ENCODE data around the gene GNAZ.

GNAZ gene

DNA sequence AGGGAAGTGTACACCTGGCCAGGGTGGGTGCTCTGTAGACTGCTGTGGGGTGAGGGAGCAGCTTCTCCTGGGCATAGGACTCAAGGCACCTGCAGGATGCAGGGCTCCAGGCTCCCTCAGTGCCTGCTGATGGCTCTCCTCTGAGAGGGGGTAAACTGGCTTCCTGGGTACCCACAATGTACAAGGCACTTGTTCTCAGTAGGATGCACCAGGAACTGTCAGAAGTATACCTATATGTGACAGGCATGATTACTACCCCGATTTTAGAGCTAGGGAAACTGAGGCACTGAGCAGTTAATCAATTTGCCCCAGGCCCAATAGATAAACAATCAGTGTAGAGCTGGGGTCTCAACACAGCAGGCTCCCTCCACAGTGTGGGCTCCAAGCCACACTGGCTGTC lies 31.4 kb upstream of the GNAZ start:
- H2BK120ac ChIP-seq (ENCODE audit: low read depth, low read length), result no peak overlapping the region
- no peak overlapping the region for H3K9ac ChIP-seq (ENCODE audit: low read depth, low read length, poor library complexity)
- H3K79me1 ChIP-seq (ENCODE audit: low read depth, low read length), result no peaks in the 10 kb centered on the region
- no peak overlapping the region for H2AFZ ChIP-seq (ENCODE audit: low read length)
- H2BK15ac ChIP-seq (ENCODE audit: low read length), result no peak overlapping the region
- H4K91ac ChIP-seq (ENCODE audit: low read depth, low read length, poor library complexity), result no peak overlapping the region
- no peaks in the 10 kb centered on the region for H3K36me3 ChIP-seq (replicated peaks in 1 of 2; ENCODE audit: control insufficient read depth in 2 of 2, insufficient read depth in 2 of 2, low read length in 2 of 2)
- H3K23ac ChIP-seq (ENCODE audit: low read depth, low read length, poor library complexity), result no peak overlapping the region
- H2BK12ac ChIP-seq (ENCODE audit: low read length), result no peak overlapping the region
- no peak overlapping the region for H3K27ac ChIP-seq (replicated peaks; ENCODE audit: low read length)
- no peak overlapping the region for H2AK5ac ChIP-seq (ENCODE audit: low read depth, low read length)
- DNase-seq (ENCODE audit: low spot score), result no peak
- WGBS, 2 donors (ENCODE audit: extremely low coverage in 2 of 2, insufficient read length in 2 of 2, insufficient replicate concordance in 1 of 2), result no CpG with 5 or more reads among the region's 1 CpG
- no peak overlapping the region for H3K18ac ChIP-seq (ENCODE audit: low read length)
- H3K4me3 ChIP-seq (ENCODE audit: low read length in 2 of 2), result no peak overlapping the region
- H3K27me3 ChIP-seq (ENCODE audit: control insufficient read depth in 3 of 3, insufficient read depth in 3 of 3, low read depth in 1 of 3, low read length in 3 of 3), result no peaks in the 10 kb centered on the region
- no peak overlapping the region for H4K8ac ChIP-seq (ENCODE audit: low read depth, low read length)
- H3K4me1 ChIP-seq (ENCODE audit: control insufficient read depth in 2 of 2, insufficient read depth in 1 of 2, low read depth in 1 of 2, low read length in 2 of 2), result peaks cover 0 to 2% of the 10 kb centered on the region in 2 donors
- no peak overlapping the region for H3K4me2 ChIP-seq (ENCODE audit: insufficient read depth, low read length, poor library complexity, severe bottlenecking)
- no peak overlapping the region for H3K14ac ChIP-seq (ENCODE audit: low read length)
- no peak overlapping the region for H2BK5ac ChIP-seq (ENCODE audit: low read length)
- no peak overlapping the region for H3K4ac ChIP-seq (ENCODE audit: low read length)
- H3K9me3 ChIP-seq (replicated peaks in 1 of 2; ENCODE audit: control insufficient read depth in 2 of 2, insufficient read depth in 1 of 2, low read depth in 1 of 2, low read length in 2 of 2), result no peaks in the 10 kb centered on the region

DNA sequence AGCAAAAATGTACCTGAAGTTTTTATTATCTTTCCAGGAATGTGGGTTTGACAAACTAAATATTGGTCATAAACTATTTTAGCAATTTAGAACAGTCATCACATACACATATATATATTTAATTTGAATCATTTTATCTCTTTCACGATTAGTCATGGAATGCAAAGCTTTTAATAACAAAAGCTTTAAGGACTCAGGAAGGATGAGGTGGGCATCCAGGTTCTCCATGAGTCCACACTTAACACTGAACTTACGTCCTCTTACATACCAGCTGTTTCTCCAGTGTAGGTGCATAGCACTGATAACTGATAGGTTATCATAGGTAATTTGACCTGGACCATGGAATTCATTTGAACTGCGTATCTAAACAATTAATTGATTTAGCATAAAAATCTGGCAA lies 28.1 kb upstream of the GNAZ start:
- Histone ChIP-seq H3K23ac (ENCODE audit: low read depth, low read length, poor library complexity) (no peak overlapping the region), H2BK5ac (ENCODE audit: low read length) (no peak overlapping the region), H3K9me3 (replicated peaks in 1 of 2; ENCODE audit: control insufficient read depth in 2 of 2, insufficient read depth in 1 of 2, low read depth in 1 of 2, low read length in 2 of 2) (peaks cover 0 to 7% of the 10 kb centered on the region in 2 donors), H3K9ac (ENCODE audit: low read depth, low read length, poor library complexity) (no peak overlapping the region), H4K8ac (ENCODE audit: low read depth, low read length) (no peak overlapping the region), H3K18ac (ENCODE audit: low read length) (no peak overlapping the region), H3K14ac (ENCODE audit: low read length) (no peak overlapping the region), H3K4me3 (ENCODE audit: low read length in 2 of 2) (no peak overlapping the region), H2AK5ac (ENCODE audit: low read depth, low read length) (no peak overlapping the region), H3K4me2 (ENCODE audit: insufficient read depth, low read length, poor library complexity, severe bottlenecking) (no peak overlapping the region), H2BK12ac (ENCODE audit: low read length) (no peak overlapping the region), H2AFZ (ENCODE audit: low read length) (no peak overlapping the region), H3K27me3 (ENCODE audit: control insufficient read depth in 3 of 3, insufficient read depth in 3 of 3, low read depth in 1 of 3, low read length in 3 of 3) (no peaks in the 10 kb centered on the region), H3K27ac (replicated peaks; ENCODE audit: low read length) (no peak overlapping the region), H4K91ac (ENCODE audit: low read depth, low read length, poor library complexity) (no peak overlapping the region), H3K4me1 (ENCODE audit: control insufficient read depth in 2 of 2, insufficient read depth in 1 of 2, low read depth in 1 of 2, low read length in 2 of 2) (peaks cover 0 to 2% of the 10 kb centered on the region in 2 donors), H3K4ac (ENCODE audit: low read length) (no peak overlapping the region), H3K79me1 (ENCODE audit: low read depth, low read length) (no peaks in the 10 kb centered on the region), H2BK120ac (ENCODE audit: low read depth, low read length) (no peak overlapping the region), H3K36me3 (replicated peaks in 1 of 2; ENCODE audit: control insufficient read depth in 2 of 2, insufficient read depth in 2 of 2, low read length in 2 of 2) (no peaks in the 10 kb centered on the region), H2BK15ac (ENCODE audit: low read length) (no peak overlapping the region)
- no CpG with 5 or more reads among the region's 3 CpGs for WGBS, 2 donors (ENCODE audit: extremely low coverage in 2 of 2, insufficient read length in 2 of 2, insufficient replicate concordance in 1 of 2)
- DNase-seq (ENCODE audit: low spot score), result no peak

GRCh38 chr22:23044570-23044969 lies 25.7 kb upstream of the GNAZ start:
- Histone ChIP-seq H4K91ac (ENCODE audit: low read depth, low read length, poor library complexity) (no peak overlapping the region), H3K18ac (ENCODE audit: low read length) (no peak overlapping the region), H3K14ac (ENCODE audit: low read length) (no peak overlapping the region), H2BK15ac (ENCODE audit: low read length) (no peak overlapping the region), H3K36me3 (replicated peaks in 1 of 2; ENCODE audit: control insufficient read depth in 2 of 2, insufficient read depth in 2 of 2, low read length in 2 of 2) (no peaks in the 10 kb centered on the region), H2AFZ (ENCODE audit: low read length) (no peak overlapping the region), H3K27ac (replicated peaks; ENCODE audit: low read length) (no peak overlapping the region), H3K4ac (ENCODE audit: low read length) (no peak overlapping the region), H2BK12ac (ENCODE audit: low read length) (no peak overlapping the region), H2AK5ac (ENCODE audit: low read depth, low read length) (no peak overlapping the region), H3K27me3 (ENCODE audit: control insufficient read depth in 3 of 3, insufficient read depth in 3 of 3, low read depth in 1 of 3, low read length in 3 of 3) (no peaks in the 10 kb centered on the region), H3K9ac (ENCODE audit: low read depth, low read length, poor library complexity) (no peak overlapping the region), H3K23ac (ENCODE audit: low read depth, low read length, poor library complexity) (no peak overlapping the region), H3K79me1 (ENCODE audit: low read depth, low read length) (no peaks in the 10 kb centered on the region), H3K4me1 (ENCODE audit: control insufficient read depth in 2 of 2, insufficient read depth in 1 of 2, low read depth in 1 of 2, low read length in 2 of 2) (no peaks in the 10 kb centered on the region), H2BK5ac (ENCODE audit: low read length) (no peak overlapping the region), H4K8ac (ENCODE audit: low read depth, low read length) (no peak overlapping the region), H2BK120ac (ENCODE audit: low read depth, low read length) (no peak overlapping the region), H3K9me3 (replicated peaks in 1 of 2; ENCODE audit: control insufficient read depth in 2 of 2, insufficient read depth in 1 of 2, low read depth in 1 of 2, low read length in 2 of 2) (peaks cover 0 to 10% of the 10 kb centered on the region in 2 donors), H3K4me2 (ENCODE audit: insufficient read depth, low read length, poor library complexity, severe bottlenecking) (no peak overlapping the region), H3K4me3 (ENCODE audit: low read length in 2 of 2) (no peak overlapping the region)
- no CpG with 5 or more reads among the region's 1 CpG for WGBS, 2 donors (ENCODE audit: extremely low coverage in 2 of 2, insufficient read length in 2 of 2, insufficient replicate concordance in 1 of 2)
- DNase-seq (ENCODE audit: low spot score), result no peak

GRCh38 chr22:23045461-23045860 lies 24.9 kb upstream of the GNAZ start:
- no CpG with 5 or more reads among the region's 2 CpGs for WGBS, 2 donors (ENCODE audit: extremely low coverage in 2 of 2, insufficient read length in 2 of 2, insufficient replicate concordance in 1 of 2)
- no peak overlapping the region for H3K4me3 ChIP-seq (ENCODE audit: low read length in 2 of 2)

More at GRCh38 chr22:23045461-23045860, 24.9 kb upstream of the GNAZ start:
- Histone ChIP-seq H2AK5ac (ENCODE audit: low read depth, low read length) (no peak overlapping the region), H3K23ac (ENCODE audit: low read depth, low read length, poor library complexity) (no peak overlapping the region), H3K9ac (ENCODE audit: low read depth, low read length, poor library complexity) (no peak overlapping the region), H3K4me2 (ENCODE audit: insufficient read depth, low read length, poor library complexity, severe bottlenecking) (no peak overlapping the region), H3K4ac (ENCODE audit: low read length) (no peak overlapping the region), H3K27ac (replicated peaks; ENCODE audit: low read length) (no peak overlapping the region), H2BK5ac (ENCODE audit: low read length) (no peak overlapping the region), H3K79me1 (ENCODE audit: low read depth, low read length) (no peaks in the 10 kb centered on the region), H2BK120ac (ENCODE audit: low read depth, low read length) (no peak overlapping the region), H3K18ac (ENCODE audit: low read length) (no peak overlapping the region), H3K36me3 (replicated peaks in 1 of 2; ENCODE audit: control insufficient read depth in 2 of 2, insufficient read depth in 2 of 2, low read length in 2 of 2) (no peaks in the 10 kb centered on the region), H2BK12ac (ENCODE audit: low read length) (no peak overlapping the region), H2BK15ac (ENCODE audit: low read length) (no peak overlapping the region), H2AFZ (ENCODE audit: low read length) (no peak overlapping the region), H3K4me1 (ENCODE audit: control insufficient read depth in 2 of 2, insufficient read depth in 1 of 2, low read depth in 1 of 2, low read length in 2 of 2) (no peaks in the 10 kb centered on the region), H3K14ac (ENCODE audit: low read length) (no peak overlapping the region), H3K27me3 (ENCODE audit: control insufficient read depth in 3 of 3, insufficient read depth in 3 of 3, low read depth in 1 of 3, low read length in 3 of 3) (no peaks in the 10 kb centered on the region), H4K91ac (ENCODE audit: low read depth, low read length, poor library complexity) (no peak overlapping the region), H3K9me3 (replicated peaks in 1 of 2; ENCODE audit: control insufficient read depth in 2 of 2, insufficient read depth in 1 of 2, low read depth in 1 of 2, low read length in 2 of 2) (peaks cover 0 to 10% of the 10 kb centered on the region in 2 donors), H4K8ac (ENCODE audit: low read depth, low read length) (no peak overlapping the region)
- DNase-seq (ENCODE audit: low spot score), result no peak

Data from neuronal stem cell (in vitro differentiated cells).